ENCODE results near the gene PATZ1.

GRCh38 chr22:31329029-31329428 lies 17.1 kb downstream of the PATZ1 start:
- TF ChIP-seq, protein P1, sequence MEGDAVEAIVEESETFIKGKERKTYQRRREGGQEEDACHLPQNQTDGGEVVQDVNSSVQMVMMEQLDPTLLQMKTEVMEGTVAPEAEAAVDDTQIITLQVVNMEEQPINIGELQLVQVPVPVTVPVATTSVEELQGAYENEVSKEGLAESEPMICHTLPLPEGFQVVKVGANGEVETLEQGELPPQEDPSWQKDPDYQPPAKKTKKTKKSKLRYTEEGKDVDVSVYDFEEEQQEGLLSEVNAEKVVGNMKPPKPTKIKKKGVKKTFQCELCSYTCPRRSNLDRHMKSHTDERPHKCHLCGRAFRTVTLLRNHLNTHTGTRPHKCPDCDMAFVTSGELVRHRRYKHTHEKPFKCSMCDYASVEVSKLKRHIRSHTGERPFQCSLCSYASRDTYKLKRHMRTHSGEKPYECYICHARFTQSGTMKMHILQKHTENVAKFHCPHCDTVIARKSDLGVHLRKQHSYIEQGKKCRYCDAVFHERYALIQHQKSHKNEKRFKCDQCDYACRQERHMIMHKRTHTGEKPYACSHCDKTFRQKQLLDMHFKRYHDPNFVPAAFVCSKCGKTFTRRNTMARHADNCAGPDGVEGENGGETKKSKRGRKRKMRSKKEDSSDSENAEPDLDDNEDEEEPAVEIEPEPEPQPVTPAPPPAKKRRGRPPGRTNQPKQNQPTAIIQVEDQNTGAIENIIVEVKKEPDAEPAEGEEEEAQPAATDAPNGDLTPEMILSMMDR (IDR thresholded peaks at IDR 0.05; ENCODE audit: borderline replicate concordance, extremely low read depth, low read length, poor library complexity, severe bottlenecking): no peak
- no peak for TF ChIP-seq EZH2 (IDR thresholded peaks at IDR 0.05; ENCODE audit: borderline replicate concordance, low read depth, low read length, severe bottlenecking)

Measured in DND-41 (cell line).